Measurements from ENCODE around the gene OPCML.

Gene OPCML

GRCh38 chr11:132822276-132822675 lies 710.0 kb downstream of the OPCML start:
- DNase-seq = no peak

DNA sequence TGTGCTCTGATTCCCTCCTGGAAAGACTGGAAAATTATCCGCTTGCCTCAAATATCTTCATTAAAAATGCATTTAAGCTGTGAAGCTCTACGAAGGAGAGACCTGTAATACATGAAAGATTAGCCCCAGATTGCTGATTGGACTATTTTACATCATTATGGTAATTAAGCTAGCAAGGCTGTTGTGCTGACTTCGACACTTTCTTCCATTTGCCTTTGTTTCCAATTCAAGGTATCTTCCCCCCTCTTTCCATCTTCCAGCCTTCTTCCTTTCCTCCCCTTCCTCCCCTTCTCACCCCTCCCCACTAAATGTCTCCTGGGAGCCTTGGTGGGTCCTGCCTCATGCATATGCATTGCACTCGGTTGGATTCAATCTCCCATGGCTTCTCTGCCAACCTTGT lies 710.8 kb downstream of the OPCML start:
- no peak for DNase-seq

DNA sequence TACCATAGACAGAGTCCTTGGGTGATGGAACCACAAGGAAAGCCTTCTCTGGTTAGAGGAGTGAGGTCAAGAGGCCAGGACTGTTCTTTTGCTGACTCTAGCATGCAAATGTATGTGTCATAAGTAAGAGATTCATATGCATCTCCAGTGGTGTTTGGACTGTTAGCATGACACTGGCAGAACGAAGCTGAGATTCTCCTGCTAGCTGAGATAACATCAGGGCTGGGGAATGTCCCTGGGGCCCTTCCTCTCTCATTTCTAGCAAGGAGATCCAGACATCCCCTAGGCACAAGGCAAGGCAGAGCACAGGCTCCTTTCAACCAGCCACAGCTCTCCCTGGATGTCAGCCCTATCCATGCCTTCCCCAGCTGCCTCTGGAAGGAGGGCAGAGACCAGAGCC lies 711.3 kb downstream of the OPCML start:
- DNase-seq = no peak

GRCh38 chr11:132818951-132819350 lies 713.4 kb downstream of the OPCML start:
- DNase-seq = no peak

DNA sequence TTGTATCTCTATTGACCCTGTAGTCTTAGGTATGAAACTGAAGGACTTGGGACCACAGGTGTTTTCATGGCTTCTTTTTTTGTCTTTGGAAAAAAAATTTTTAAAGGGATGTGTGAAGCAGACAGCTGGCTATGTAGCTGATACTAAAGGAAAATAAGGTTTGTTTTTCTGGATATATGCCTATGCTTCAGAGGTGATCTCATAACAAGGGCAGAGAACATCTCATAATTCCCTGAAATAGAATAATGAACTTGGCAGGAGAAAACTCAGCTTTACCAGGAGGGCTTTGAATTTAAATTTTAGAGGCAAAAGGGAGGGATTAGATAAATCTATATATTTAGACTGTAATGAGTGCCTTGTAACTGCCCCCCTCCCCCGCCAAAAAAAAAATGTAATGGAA lies 714.9 kb downstream of the OPCML start:
- no peak for DNase-seq

GRCh38 chr11:132814410-132814809 lies 717.9 kb downstream of the OPCML start:
- DNase-seq = no peak

GRCh38 chr11:132811649-132812048 lies 720.7 kb downstream of the OPCML start:
- DNase-seq = no peak

- DNase-seq = no peak
Measured at GRCh38 chr11:132809070-132809469, 723.2 kb downstream of the OPCML start.

- DNase-seq = no peak
Measured at GRCh38 chr11:132804258-132804657, 728.0 kb downstream of the OPCML start.

DNA sequence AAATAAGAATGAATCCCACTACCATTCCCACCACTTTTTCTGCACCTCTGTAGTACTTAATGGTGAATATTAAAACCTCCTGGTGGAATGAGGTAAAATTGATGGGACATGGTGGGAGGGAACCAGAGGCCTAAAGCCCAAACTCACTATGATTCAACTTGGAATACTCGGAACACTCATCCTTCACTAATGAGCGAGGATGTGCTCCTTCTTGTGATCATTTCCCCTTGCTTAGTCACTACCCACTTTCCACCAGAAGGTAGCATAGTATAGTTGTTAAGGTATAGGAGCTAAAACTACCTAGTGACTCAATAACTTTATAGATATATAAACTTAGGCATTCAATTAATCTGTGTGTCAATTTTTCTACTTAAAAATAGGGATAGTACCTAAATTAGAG lies 728.9 kb downstream of the OPCML start:
- no peak for DNase-seq

- DNase-seq = no peak
Measured at GRCh38 chr11:132802947-132803346, 729.4 kb downstream of the OPCML start.

- no peak for DNase-seq
Measured at GRCh38 chr11:132793831-132794230, 738.5 kb downstream of the OPCML start.

DNA sequence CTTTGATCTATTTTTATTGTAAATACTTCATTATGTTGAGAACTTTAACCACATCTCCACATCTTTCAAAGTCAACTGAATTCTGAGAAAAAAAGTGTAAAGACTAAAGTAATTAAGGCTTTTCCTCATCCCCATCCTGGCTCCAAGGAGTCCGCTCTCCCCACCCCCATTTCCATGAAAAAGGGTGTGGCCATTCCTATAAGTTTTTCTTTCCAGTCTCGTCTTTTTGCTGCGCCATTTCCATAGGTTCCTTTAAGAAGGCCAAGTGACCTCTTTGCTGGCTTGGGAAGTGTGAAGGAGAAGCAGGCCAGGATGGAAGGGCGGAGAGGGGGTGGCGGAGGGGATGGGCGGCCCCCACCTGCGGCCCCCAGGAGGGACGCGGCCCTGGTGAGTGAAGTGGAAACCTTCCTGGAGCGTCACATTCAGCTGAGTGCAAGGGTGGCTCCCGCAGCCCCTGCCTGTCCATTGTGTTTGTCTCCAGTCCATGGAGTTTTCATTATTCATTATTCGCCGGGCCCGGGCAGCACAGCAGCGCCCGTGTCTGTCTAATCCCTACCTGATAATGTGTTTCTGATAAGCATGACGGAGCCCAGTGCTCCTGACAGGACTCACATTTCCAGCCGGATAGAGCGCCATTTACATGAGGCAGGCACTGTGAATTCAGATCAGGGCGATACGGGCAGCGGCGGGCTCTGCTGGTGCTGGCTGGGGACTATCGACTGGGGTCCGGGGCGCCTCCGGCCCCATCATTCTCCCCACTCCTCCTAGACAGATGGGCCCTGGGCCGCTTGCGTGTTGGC lies 739.8 kb downstream of the OPCML start:
- DNase-seq = no peak

DNA sequence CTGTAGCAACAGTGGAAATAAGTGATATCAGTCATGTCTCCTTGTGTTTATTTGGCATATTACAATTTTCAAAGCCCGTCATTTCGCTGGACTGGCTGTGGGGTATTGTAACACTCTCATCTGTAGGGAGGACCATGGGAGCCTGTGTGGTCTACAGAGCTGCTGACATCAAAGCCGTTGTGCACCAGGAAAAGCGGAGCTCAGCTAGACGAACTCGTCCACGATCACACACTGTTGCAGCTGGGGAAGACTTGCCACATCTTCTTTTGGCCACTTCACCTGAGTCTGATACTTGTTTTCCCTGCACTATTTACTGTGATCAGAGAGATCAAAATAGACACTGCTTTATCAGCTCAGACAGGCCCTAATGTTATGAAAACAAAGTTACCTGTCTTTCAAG lies 741.3 kb downstream of the OPCML start:
- no peak for DNase-seq

DNA sequence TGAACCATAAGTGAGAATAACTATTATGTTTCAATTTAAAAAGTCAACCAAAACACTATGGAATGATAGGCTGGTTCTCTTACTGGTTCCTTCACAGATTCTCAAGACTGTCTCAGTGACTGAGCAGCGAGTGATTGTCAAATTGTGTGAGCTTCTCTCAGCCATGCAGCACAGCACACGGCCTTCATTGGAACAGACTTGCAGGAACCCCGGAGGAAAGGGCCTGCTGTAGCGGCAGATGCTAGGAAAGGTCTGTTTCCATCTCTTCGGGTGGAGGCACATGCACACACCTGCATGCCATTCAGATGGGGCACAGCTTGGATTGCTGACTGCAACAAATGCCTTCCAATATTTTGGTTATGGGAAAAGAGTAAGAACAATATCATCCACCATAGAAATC lies 741.8 kb downstream of the OPCML start:
- no peak for DNase-seq

DNA sequence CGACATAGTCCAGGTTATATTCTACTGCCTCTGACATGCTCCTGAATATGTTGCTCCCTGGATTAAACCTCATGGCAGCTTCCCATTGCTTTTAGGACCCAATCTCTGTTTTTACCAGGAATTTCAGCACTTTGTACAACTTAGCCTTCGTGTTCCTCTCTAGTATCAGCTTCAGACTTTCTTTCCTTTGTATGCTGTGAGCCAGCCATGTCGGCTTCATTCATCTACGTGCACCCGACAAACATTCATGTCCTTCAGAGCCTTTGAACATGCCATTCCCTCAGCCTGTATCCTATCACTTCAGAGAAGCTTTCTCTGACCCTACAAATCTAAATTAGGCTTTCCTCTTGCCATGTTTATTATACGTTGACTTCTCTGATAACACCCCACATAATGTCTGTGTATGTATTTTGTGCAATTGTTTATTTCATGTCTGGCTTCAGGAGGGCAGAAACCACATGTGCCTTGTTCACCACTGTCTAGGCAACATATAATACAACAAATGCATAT lies 743.4 kb downstream of the OPCML start:
- DNase-seq = no peak

- no peak for DNase-seq
Measured at GRCh38 chr11:132785878-132786277, 746.4 kb downstream of the OPCML start.

DNA sequence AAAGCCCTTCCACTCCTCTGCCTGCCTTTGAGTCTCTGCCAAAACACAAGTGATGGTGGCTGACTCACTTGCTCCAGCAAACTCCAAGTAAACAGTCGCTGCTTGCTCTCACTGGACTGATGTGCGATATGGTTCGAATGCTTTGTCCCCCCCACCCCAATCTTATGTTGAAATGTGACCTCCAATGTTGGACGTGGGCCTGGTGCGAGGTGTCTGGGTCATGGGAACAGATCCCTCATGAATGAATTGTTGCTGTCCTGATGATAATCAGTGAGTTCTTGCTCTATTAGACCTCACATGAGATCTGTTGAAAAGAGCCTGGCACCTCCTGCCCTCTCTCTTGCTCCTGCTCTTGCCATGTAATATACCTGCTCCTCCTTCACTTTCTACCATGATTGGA lies 747.9 kb downstream of the OPCML start:
- no peak for DNase-seq

DNA sequence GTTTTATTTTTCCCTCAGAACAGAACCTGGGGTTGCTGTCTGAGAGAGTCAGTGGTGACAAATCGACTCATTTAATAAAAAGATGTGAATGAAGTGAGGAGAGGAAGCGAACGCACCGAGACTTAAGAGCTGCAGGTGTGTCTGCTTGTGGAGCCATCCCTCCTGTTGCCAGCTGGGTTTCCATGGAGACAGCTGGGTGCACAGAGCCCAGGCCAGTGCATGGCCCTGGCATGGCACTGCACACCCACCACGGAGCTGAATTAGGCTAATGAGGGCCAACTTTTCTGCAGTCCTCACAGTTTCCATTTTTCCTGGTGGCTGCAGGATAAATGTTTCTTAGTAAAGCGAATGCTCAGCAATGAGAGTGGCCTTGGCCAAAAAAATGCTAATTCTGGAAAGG lies 750.2 kb downstream of the OPCML start:
- DNase-seq = no peak

- no peak for DNase-seq
Measured at GRCh38 chr11:132780046-132780445, 752.3 kb downstream of the OPCML start.

DNA sequence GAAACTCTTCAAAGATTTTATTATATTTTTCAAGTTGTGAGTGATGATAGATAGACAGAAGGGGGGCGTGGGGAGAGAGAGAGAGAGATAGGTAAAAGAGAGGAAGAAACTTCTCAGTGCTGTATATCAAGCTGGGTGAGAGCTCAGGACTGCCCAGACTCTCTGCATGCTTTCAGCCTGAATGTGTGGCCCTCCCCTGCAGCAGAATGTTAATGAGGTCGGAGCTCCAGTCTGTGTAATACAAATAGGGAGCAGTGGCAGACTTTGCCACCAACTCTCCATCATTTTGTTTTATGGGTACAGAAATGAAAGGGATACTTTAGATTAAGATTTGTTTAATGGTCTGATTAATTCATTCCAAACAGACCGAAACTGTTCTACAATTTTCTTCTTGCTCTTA lies 752.8 kb downstream of the OPCML start:
- no peak for DNase-seq

- DNase-seq = no peak
Measured at GRCh38 chr11:132777067-132777975, 755.0 kb downstream of the OPCML start.

- no peak for DNase-seq
Measured at GRCh38 chr11:132773751-132774150, 758.5 kb downstream of the OPCML start.
